GM13977 (cell line): ENCODE results near the gene CDK19.

ENCODE experiments used
- DNase-seq: peaks from one replicate; pipeline ENCODE4 v3.0.0; 2012; ENCODE audit warnings: low spot score
- in situ Hi-C: fragments of 300-500 bp; cut with MboI; formaldehyde crosslinking; loops from one replicate; pipeline ENCODE4 v1.12.0; 2022; ENCODE audit warnings: low sequenced_read_pairs, low pct_unique_long_range_greater_than_20kb, mixed read lengths, inconsistent platforms; ENCODE audit not compliant: unreplicated experiment
- TF ChIP-seq, protein P1 (sequence below): IDR thresholded peaks from 2 replicates; pipeline ENCODE4 v1.5.1; 2012; ENCODE audit warnings: mild to moderate bottlenecking, control low read depth; ENCODE audit not compliant: insufficient read depth; ENCODE audit errors: extremely low read depth, missing control alignments

Gene CDK19

GRCh38 chr6:110712238-110712637 is 103.0 kb downstream of the CDK19 start:
- TF ChIP-seq, protein P1, sequence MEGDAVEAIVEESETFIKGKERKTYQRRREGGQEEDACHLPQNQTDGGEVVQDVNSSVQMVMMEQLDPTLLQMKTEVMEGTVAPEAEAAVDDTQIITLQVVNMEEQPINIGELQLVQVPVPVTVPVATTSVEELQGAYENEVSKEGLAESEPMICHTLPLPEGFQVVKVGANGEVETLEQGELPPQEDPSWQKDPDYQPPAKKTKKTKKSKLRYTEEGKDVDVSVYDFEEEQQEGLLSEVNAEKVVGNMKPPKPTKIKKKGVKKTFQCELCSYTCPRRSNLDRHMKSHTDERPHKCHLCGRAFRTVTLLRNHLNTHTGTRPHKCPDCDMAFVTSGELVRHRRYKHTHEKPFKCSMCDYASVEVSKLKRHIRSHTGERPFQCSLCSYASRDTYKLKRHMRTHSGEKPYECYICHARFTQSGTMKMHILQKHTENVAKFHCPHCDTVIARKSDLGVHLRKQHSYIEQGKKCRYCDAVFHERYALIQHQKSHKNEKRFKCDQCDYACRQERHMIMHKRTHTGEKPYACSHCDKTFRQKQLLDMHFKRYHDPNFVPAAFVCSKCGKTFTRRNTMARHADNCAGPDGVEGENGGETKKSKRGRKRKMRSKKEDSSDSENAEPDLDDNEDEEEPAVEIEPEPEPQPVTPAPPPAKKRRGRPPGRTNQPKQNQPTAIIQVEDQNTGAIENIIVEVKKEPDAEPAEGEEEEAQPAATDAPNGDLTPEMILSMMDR = no peak
- in situ Hi-C loops = no loop called here
- no peak for DNase-seq

- in situ Hi-C loops = no loop called here
- TF ChIP-seq, protein P1 = no peak
Observed at GRCh38 chr6:110710115-110710514, 105.2 kb downstream of the CDK19 start.

DNA sequence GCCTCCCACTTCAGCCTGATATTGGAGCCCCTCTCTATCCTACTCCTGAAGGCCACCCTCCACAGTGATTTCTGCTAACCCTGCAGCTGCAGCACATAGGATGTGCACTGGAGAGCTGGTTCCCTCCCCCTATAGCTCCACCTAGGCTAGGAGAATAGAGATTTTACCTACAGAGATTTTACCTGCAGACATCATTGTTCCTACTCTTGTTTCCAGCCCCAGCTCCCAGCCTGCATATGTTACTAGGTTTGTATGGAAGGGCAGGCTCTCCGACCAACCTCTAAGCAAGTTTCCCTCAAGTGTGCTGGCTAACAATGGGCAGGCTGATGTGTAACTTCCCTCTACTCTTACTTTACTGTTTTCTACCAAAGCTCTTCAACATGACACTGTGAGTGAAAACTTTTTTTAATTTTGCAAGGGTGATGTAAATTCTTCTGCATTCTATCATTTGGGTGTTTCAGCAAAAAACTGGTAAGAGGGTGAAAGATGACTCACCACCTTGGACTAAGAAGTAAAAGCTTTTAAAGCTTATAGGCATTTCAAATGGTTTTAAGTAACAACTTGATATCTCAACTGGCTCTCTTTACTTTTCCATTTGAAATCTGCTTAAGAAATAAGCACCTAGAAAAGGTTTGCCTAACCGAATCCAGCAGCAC is 106.8 kb downstream of the CDK19 start:
- DNase-seq = no peak
- TF ChIP-seq, protein P1 = no peak
- in situ Hi-C loops = no loop called here

More at GRCh38 chr6:110710115-110710514, 105.2 kb downstream of the CDK19 start:
- no peak for DNase-seq

DNA sequence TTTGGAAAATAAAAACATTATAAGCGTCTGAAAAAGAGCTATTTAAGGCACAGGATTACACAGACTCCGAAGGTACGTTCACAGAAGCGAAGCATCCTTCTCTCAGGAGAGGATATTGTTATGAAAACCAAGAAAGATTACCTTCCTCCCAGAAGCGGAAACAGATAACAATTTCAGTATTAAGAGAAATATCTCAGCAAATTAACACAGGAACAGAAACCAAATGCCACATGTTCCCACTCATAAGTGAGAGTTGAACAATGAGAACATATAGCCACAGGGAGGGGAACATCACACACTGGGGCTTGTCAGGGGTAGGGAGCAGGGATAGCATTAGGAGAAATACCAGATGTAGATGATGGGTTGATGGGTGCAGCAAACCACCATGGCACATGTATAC is 109.7 kb downstream of the CDK19 start:
- TF ChIP-seq, protein P1 = no peak
- no peak for DNase-seq
- in situ Hi-C loops = no loop called here

- in situ Hi-C loops = no loop called here
- no peak for DNase-seq
- TF ChIP-seq, protein P1 = no peak
Observed at GRCh38 chr6:110703906-110704594, 111.2 kb downstream of the CDK19 start.

DNA sequence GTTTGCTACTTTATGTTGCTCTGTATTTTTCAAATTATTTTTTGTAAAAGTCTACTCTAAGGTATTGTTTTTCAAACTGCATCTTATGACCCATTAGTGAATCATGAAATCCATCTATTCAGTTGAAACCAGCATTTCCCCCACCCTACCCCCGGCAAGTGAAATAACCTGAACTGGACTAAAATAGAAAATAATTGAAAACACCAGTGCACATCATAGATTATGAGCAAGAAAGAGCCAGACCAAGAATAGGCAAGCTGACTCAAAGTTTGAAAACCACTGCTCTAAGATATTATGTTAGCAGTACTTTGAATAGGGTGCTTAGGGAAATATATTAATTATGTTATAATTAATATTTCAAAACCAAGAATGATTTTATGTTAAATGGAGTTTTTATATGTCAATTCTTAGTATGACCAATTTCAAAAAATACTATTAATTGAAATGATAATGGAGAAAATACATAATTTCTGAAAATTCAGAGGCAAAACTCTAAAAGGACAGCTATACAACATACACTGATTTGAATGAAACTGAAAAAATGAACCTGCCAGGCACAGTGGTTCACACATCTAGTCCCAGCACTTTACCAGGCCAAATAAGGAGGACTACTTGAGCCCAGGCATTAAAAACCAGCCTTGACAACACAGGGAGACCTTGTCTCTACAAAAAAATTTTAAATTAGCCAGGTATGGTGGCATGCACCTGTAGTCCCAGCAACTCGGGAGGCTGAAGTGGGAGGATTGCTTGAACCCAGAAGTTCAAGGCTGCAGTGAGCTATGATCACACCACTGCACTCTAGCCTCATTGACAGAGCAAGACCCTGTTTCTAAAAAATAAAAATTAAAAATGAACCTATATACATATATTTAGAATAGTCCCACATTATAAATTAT is 112.0 kb downstream of the CDK19 start:
- TF ChIP-seq, protein P1 = no peak
- DNase-seq = peak; percentile 45
- in situ Hi-C loops = no loop called here
